ENCODE results near the gene IRX4. TPM values are rescaled to one million over a fixed set of nuclear protein-coding genes. Genes with fewer than 3 reads are reported as not detected.

Gene IRX4
- total RNA-seq, 1 experiment from 2014 or later, result 16.5 TPM

DNA sequence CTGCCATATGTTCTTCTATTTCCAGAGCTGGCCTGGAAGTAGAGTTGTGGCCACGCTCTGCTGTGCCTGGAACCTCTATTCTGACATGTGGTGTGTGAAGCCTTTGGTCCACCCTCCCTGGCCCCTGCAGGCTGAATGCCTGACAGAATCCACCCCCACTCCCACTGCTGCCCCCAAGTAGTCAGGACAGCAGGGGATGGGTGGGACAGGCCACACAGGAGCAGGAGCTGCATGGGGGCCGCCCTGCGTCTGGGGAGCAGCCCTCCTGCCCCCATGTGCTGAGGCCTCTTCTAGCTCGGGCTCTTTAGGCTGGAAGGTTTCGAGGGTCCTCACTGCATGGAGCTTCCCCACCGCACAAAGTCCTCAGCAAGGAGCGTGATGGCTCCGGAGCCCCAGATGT is 32.6 kb upstream of the IRX4 start (continued):
- TF ChIP-seq REST (IDR thresholded peaks at IDR 0.05; ENCODE audit: low read depth) (no peak), POLR2A (IDR thresholded peaks at IDR 0.05; ENCODE audit: borderline replicate concordance, extremely low read depth, insufficient read depth, insufficient read length) (no peak), SRF (IDR thresholded peaks at IDR 0.05; ENCODE audit: low read depth) (no peak), POLR2AphosphoS5 (IDR thresholded peaks at IDR 0.05; ENCODE audit: low read depth, low read length) (no peak)
- TF ChIP-seq, protein P1, sequence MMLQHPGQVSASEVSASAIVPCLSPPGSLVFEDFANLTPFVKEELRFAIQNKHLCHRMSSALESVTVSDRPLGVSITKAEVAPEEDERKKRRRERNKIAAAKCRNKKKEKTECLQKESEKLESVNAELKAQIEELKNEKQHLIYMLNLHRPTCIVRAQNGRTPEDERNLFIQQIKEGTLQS (IDR thresholded peaks at IDR 0.05), result no peak

- DNase-seq (ENCODE audit: low read depth, low spot score) (no peak), ATAC-seq (no peak)
- POLR2A ChIA-PET, result no interaction called here
- Histone ChIP-seq H4K20me1 (ENCODE audit: insufficient read depth) (no peaks in the 10 kb centered on the region), H3K4me3 (replicated peaks in 1 of 2; ENCODE audit: low read depth in 1 of 2, low read length in 2 of 2) (no peak overlapping the region), H2AFZ (ENCODE audit: low read depth, low read length, poor library complexity, severe bottlenecking) (no peak overlapping the region), H3K79me2 (ENCODE audit: insufficient read depth, low read length) (no peaks in the 10 kb centered on the region), H3K4me2 (ENCODE audit: low read length) (no peak overlapping the region), H3K4me1 (ENCODE audit: control insufficient read depth in 1 of 2, insufficient read depth in 2 of 2, low read length in 2 of 2) (peaks cover 0 to 7% of the 10 kb centered on the region in 2 experiments; a peak in 1 of 4 replicates), H3K27ac (ENCODE audit: low read depth, low read length) (no peak overlapping the region), H3K27me3 (ENCODE audit: insufficient read depth, low read length) (no peaks in the 10 kb centered on the region), H3K9me2 (ENCODE audit: insufficient read depth) (no peaks in the 10 kb centered on the region), H3K36me3 (ENCODE audit: control insufficient read depth in 1 of 2, insufficient read depth in 2 of 2, low read length in 2 of 2) (no peaks in the 10 kb centered on the region), H3K9ac (ENCODE audit: low read length) (no peak overlapping the region), H3K9me3 (ENCODE audit: control insufficient read depth in 1 of 2, insufficient read depth in 1 of 2, low read depth in 1 of 2, low read length in 2 of 2) (no peaks in the 10 kb centered on the region)
- TF ChIP-seq YY1 (IDR thresholded peaks at IDR 0.05; ENCODE audit: extremely low read depth, insufficient replicate concordance, low read depth, low read length), result peak; percentile 7
- TF ChIP-seq ZFX (IDR thresholded peaks at IDR 0.05), result no peak
- RAD21 ChIA-PET (ENCODE audit: low non-redundant PET in 1 of 2, low total read pairs in 2 of 2, uncharacterized antibody in 2 of 2, unreplicated experiment in 2 of 2), result no interaction called here
- BruUV-seq (replicated peaks), result no TSS peak
- CTCF ChIA-PET, result no interaction called here
- intact Hi-C loops (cut with micrococcal nuclease), result no loop called here
Measured at GRCh38 chr5:1914471-1914870, 31.7 kb upstream of the IRX4 start.

Measured in HCT116 (cell line).